GM19324 (cell line): ENCODE data around the gene AGTR1.
"Not testable (repeated sequence)": the region's sequence is repeated elsewhere in the genome, so short reads cannot be mapped to it uniquely, and the experiment has no call there.

Experiments
- ATAC-seq: cut with Tn5 transposase; IDR thresholded peaks from one replicate; pipeline ENCODE4 v1.9.1; 2021; ENCODE audit warnings: mild to moderate bottlenecking, moderate library complexity; ENCODE audit not compliant: unreplicated experiment, low FRiP score

Gene AGTR1

GRCh38 chr3:148717885-148718561, 20.3 kb downstream of the AGTR1 start:
- ATAC-seq: no peak

DNA sequence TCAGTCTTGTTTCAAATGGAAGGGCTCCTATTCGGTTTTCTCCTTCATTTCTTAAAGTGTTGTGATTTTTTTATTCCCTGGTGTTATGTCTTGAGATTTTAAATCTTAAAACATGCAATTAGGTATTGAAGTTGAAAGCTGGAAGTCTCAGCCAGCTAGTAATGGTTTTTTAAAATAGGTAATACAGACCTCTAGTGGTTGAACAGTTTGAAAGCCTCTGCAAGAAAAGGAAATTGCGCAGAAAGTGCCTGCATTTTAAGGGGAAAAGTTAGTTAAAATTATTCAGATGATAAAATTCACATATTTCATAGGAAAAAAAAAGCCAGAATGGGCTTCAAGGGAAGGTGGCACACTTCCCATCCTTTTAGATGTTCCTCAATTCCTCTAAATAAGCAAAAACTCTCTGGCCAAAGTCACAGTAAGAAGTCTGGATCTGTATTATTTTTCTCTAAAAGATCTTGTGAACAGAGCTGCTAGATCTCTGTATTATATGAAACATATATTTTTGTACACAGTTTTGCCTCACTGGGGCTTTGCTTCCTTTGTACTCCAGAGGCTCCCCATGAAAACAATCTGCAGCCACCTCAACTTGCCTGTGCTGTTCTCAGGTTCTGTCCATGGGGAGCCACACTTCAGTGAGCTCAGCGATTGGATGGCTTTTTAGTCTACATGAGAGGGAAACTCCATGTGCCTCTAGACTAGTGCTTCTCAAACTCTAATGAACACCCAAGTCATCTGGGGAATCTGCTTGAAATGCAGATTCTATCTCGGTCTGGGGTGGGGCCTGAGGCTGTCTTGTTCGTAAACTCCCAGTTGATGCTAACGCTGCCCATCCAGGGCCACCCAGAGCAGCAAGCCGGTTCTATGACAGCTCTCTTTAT, 21.5 kb downstream of the AGTR1 start:
- no peak for ATAC-seq

GRCh38 chr3:148720873-148721272, 23.2 kb downstream of the AGTR1 start:
- no peak for ATAC-seq

DNA sequence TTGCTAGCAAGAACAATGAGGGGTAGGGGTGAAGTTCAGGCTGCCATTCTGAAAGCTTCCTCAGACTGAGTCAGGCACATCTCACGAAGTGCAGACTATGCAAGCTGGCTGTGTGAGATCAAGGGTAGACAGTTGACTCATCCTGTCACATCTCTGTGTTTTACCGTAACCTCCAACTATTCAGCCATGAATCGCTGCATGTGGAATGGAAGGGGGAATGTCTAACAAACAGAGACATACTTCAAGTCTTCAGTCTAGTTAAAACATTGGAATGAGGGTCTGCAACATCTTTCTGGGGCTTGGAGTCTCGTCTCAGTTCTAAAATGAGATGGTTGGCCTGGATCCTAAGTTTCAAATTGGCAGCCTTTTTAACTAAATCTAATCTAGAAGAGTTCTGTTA, 25.9 kb downstream of the AGTR1 start:
- ATAC-seq: no peak

DNA sequence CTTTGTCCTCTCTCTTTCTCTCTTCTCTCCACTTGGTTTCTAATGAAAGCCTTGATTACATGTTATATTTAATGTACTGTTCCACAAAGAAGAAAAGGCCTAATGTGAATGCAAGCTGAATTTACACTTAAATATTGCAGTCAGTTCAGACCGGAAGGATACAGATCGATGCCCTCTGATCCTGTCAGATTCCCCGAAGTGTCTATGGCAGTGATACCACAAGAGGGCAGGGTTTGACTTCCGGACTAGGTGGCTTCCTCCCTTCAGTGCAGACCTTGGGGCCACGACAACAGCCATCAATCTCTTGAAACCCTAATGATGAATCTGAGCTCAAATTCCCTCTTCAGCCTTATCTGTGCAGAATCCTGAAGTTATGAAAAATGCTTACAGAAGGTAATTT, 29.5 kb downstream of the AGTR1 start:
- ATAC-seq: peak; percentile 80

- ATAC-seq: no peak
Observed at GRCh38 chr3:148728753-148729152, 31.1 kb downstream of the AGTR1 start.

- no peak for ATAC-seq
Observed at GRCh38 chr3:148729476-148730055, 31.9 kb downstream of the AGTR1 start.

DNA sequence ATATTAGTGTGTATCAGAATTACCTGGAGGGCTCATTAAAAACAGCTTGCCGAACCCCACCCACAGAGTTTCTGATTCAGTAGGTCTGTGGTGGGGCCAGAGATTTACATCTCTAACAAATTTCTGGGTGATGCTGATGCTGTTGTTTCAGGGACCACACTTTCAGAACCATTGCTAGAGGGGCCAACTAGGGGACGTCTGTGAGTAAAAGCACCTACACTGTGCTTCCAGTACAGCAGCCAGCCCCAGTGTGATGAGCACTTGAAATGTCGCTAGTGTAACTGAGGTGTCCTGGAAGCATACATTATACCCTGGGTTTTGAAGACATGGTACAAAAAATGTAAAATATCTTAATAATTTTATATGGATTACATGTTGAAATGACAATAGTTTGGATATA, 33.0 kb downstream of the AGTR1 start:
- no peak for ATAC-seq

- ATAC-seq: no peak
Observed at GRCh38 chr3:148735597-148735996, 37.9 kb downstream of the AGTR1 start.

DNA sequence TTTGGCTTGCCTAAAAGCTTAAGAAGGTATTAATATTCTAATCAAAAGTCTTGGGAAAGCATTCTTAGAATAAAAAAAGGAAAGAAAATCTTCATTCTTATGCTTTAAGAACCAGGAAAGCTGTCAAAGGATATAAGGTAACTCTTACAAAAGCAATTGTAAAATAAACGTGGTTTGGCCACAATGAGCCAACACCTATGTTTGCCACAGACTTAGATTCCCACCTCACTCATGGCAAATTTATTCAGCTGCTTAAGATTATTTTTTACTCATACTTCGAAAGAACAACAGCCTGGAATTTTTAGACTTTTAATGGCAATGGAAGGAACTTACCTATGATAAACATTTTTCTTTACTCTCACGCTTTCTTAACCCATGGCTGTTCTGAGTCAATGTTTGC, 38.4 kb downstream of the AGTR1 start:
- no peak for ATAC-seq

DNA sequence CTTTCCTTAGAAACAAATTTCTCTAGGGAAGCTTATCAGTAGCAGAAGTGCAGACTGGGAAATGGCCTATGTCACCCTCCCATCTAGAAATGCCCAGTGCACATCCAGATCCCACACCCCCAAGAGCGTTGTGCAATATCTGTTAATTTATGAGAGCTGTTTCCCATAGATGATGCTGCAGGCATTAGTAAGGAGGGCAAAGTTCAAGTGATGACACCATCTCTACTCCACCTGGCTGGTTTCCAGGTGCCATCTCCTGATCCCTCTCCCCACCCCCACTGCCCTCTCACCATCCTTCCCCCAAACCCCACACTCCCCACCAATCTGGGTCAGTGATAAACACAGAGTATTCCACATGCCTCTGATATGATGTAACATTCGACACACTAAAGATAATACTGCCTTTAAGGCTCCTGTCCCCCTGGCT, 39.4 kb downstream of the AGTR1 start:
- ATAC-seq: no peak

- ATAC-seq: no peak
Observed at GRCh38 chr3:148739720-148740119, 42.0 kb downstream of the AGTR1 start.

DNA sequence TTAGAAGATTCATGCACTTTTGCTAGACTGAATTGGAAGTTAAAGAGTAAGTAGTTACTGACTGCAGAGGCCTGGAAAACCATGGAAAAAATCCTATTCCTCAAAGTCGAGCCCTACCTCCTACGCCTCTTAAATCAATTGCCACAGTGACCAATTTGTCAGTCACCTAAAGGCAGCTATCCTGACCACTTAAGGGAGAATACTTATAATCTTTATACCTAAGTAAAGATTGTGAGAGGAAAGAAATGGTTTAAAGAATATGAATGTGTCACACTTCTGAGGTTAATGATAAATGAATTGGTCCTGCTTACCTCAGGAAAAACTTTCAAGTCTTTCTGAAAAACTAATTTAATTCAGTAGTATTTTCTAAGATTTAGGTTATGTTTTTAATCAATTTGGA, 42.6 kb downstream of the AGTR1 start:
- no peak for ATAC-seq

DNA sequence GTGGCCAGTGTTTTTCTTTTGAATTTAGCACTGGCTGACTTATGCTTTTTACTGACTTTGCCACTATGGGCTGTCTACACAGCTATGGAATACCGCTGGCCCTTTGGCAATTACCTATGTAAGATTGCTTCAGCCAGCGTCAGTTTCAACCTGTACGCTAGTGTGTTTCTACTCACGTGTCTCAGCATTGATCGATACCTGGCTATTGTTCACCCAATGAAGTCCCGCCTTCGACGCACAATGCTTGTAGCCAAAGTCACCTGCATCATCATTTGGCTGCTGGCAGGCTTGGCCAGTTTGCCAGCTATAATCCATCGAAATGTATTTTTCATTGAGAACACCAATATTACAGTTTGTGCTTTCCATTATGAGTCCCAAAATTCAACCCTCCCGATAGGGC, 43.5 kb downstream of the AGTR1 start:
- no peak for ATAC-seq

- no peak for ATAC-seq
Observed at GRCh38 chr3:148742118-148742517, 44.4 kb downstream of the AGTR1 start.

DNA sequence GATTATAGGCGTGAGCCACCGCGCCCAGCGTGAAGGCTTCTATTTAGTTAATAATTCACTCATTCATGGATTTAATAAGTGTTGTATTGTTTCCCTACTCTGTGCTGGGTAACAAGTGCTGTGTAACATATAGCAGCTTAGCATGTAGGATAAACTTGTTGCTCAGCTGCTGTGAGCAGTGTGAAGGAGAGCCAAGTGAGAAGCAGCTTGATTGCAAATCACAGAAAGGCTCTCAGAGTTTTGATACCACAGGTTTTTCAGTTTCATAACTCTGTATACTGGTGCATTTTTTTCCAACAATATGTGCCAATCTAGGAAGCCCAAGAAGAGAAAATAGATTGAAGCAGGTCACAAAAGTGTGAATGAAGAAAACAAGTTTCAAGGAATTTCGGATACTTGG, 48.4 kb downstream of the AGTR1 start:
- no peak for ATAC-seq

GRCh38 chr3:148748283-148748682, 50.6 kb downstream of the AGTR1 start:
- ATAC-seq: no peak

DNA sequence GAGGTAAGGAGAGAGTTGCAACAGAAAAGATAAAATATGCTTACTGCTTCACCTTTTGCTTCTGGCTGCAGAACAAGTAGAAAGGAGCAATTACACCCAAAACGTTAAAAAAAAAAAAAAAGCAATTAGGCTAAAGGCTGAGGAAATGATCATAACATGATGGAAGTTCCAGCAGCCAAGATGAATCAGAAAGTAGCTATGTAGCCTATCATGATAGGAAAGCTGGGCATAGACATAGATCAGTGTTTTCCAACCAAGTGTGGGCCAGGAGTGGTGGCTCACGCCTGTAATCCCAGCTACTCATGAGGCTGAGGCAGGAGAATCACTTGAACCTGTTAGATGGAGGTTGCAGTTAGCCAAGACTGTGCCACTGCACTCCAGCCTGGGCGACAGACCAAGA, 52.6 kb downstream of the AGTR1 start:
- no peak for ATAC-seq

GRCh38 chr3:148751461-148751860, 53.8 kb downstream of the AGTR1 start:
- ATAC-seq: no peak

DNA sequence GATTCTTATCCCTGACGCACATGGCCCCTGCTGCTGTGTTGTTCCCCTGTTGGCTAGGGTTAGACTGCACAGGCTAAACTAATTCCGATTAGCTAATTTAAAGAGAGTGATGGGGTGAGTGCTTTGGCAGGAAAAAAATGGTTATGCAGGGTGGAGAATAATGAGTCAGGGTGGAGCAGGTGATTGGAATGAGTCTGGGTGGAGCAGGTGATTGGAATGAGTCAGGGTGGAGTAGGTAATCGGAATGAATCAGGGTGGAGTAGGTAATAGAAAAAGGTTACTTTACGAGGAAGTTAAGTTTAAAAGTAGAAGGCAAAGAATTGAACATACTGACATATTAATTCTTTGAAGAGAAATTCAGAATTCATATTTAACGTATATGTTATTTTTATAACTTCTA, 55.7 kb downstream of the AGTR1 start:
- not testable (repeated sequence) for ATAC-seq

GRCh38 chr3:148755570-148755969, 57.9 kb downstream of the AGTR1 start:
- ATAC-seq: no peak

DNA sequence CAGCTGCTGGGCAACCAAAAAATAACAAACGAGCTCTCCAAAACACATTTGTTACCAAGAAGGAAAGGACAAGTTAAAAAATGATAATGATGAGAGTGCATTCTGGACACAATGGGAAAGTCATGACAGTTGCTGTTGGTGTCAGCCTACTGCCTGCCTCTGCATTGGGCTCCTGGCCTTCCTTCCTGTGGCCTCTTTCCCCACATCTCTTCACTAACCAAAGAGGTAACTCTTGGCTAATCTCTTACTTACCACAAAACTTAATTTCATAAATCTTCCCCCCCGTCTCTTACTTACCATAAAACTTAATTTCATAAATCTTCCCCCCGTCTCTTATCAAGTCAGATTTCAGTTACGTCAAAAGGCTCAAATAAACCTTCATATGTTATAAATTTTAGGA, 58.6 kb downstream of the AGTR1 start:
- no peak for ATAC-seq
